ENCODE measurements around the gene DNAJC6. TPM values are rescaled to one million over a fixed set of nuclear protein-coding genes. Genes with fewer than 3 reads are reported as not detected.

The DNAJC6 gene
- total RNA-seq, 1 experiment from 2014 or later = 15.6 TPM

DNA sequence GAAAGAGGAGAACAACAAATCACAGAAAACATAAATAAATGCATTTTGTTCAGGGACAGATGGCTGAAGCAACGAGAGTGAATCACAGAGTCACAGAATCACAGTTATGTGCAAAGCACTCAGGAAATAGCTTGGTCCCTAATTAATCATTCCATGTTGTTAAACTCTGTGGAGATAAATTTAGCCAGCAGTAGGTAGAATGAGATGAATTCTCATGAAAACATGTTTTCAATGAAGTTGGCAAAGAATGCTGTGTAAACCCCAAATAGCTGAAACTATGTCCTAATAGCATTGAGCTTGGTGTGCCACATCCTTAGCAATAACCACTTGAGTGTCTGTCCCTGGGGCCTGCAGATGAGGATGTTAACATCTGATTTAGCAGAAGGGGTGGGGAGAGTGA lies 131.6 kb downstream of the DNAJC6 start:
- BruUV-seq (replicated peaks) = no TSS peak
- Histone ChIP-seq H3K27me3 (ENCODE audit: insufficient read depth, low read depth) (no peaks in the 10 kb centered on the region), H3K9me2 (ENCODE audit: insufficient read depth) (no peaks in the 10 kb centered on the region; the same call in 1 of the 2 replicates), H3K4me3 (no peak overlapping the region), H3F3A (ENCODE audit: insufficient read depth, low read depth) (no peaks in the 10 kb centered on the region), H4K20me1 (ENCODE audit: insufficient read depth) (no peaks in the 10 kb centered on the region), H2AFZ (no peak overlapping the region), H3K36me3 (ENCODE audit: low read depth) (no peaks in the 10 kb centered on the region), H3K27ac (no peak overlapping the region), H3K79me2 (ENCODE audit: low read depth) (no peaks in the 10 kb centered on the region), H3K4me2 (no peak overlapping the region), H3K4me1 (replicated peaks; ENCODE audit: insufficient read depth) (no peaks in the 10 kb centered on the region), H3K9me3 (ENCODE audit: insufficient read depth, low read depth) (no peaks in the 10 kb centered on the region)
- DNase-seq = no peak
- ChIA-PET CTCF (no interaction called here), POLR2A (ENCODE audit: unreplicated experiment) (no interaction called here)
- TF ChIP-seq, protein P1, sequence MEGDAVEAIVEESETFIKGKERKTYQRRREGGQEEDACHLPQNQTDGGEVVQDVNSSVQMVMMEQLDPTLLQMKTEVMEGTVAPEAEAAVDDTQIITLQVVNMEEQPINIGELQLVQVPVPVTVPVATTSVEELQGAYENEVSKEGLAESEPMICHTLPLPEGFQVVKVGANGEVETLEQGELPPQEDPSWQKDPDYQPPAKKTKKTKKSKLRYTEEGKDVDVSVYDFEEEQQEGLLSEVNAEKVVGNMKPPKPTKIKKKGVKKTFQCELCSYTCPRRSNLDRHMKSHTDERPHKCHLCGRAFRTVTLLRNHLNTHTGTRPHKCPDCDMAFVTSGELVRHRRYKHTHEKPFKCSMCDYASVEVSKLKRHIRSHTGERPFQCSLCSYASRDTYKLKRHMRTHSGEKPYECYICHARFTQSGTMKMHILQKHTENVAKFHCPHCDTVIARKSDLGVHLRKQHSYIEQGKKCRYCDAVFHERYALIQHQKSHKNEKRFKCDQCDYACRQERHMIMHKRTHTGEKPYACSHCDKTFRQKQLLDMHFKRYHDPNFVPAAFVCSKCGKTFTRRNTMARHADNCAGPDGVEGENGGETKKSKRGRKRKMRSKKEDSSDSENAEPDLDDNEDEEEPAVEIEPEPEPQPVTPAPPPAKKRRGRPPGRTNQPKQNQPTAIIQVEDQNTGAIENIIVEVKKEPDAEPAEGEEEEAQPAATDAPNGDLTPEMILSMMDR (conservative IDR thresholded peaks at IDR 0.05) = no peak
- no peak for TF ChIP-seq EZH2 (IDR thresholded peaks at IDR 0.05; ENCODE audit: low read depth)
- intact Hi-C loops (cut with micrococcal nuclease; ENCODE audit: unreplicated experiment) = no loop called here

GRCh38 chr1:65441464-65441863 lies 132.1 kb downstream of the DNAJC6 start:
- POLR2A ChIA-PET (ENCODE audit: unreplicated experiment) = no interaction called here

DNA sequence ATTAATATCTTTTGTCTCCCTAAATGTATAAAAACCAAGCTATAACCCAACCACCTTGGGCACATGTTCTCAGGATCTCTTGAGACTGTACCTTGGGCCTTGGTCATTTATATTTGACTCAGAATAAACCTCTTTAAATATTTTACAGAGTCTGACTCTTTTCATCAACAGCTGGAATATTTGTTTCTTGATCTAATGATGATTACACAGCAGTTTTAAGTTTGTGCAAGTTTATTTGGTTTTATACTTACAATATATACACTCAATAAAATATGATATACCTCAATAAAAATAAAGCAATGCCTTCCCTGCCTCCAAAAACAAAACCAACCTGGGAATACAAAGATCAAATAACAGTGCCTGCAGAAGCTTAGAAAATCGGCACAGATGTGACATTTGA lies 133.1 kb downstream of the DNAJC6 start:
- Histone ChIP-seq H3F3A (ENCODE audit: insufficient read depth, low read depth) (no peaks in the 10 kb centered on the region), H2AFZ (no peak overlapping the region), H4K20me1 (ENCODE audit: insufficient read depth) (no peaks in the 10 kb centered on the region), H3K4me1 (replicated peaks; ENCODE audit: insufficient read depth) (no peaks in the 10 kb centered on the region), H3K9me2 (ENCODE audit: insufficient read depth) (no peaks in the 10 kb centered on the region; the same call in 1 of the 2 replicates), H3K9me3 (ENCODE audit: insufficient read depth, low read depth) (no peaks in the 10 kb centered on the region), H3K27ac (no peak overlapping the region), H3K4me2 (no peak overlapping the region), H3K4me3 (no peak overlapping the region), H3K27me3 (ENCODE audit: insufficient read depth, low read depth) (no peaks in the 10 kb centered on the region), H3K36me3 (ENCODE audit: low read depth) (no peaks in the 10 kb centered on the region), H3K79me2 (ENCODE audit: low read depth) (no peaks in the 10 kb centered on the region)
- BruUV-seq (replicated peaks) = no TSS peak
- intact Hi-C loops (cut with micrococcal nuclease; ENCODE audit: unreplicated experiment) = no loop called here
- no peak for TF ChIP-seq EZH2 (IDR thresholded peaks at IDR 0.05; ENCODE audit: low read depth)
- TF ChIP-seq, protein P1 (conservative IDR thresholded peaks at IDR 0.05) = no peak
- ChIA-PET POLR2A (ENCODE audit: unreplicated experiment) (no interaction called here), CTCF (no interaction called here)
- no peak for DNase-seq

More at GRCh38 chr1:65441464-65441863, 132.1 kb downstream of the DNAJC6 start:
- BruUV-seq (replicated peaks) = no TSS peak
- Histone ChIP-seq H3K9me2 (ENCODE audit: insufficient read depth) (no peaks in the 10 kb centered on the region; the same call in 1 of the 2 replicates), H2AFZ (no peak overlapping the region), H3K4me3 (no peak overlapping the region), H3K4me2 (no peak overlapping the region), H3K27me3 (ENCODE audit: insufficient read depth, low read depth) (no peaks in the 10 kb centered on the region), H3K27ac (no peak overlapping the region), H3K9me3 (ENCODE audit: insufficient read depth, low read depth) (no peaks in the 10 kb centered on the region), H3K79me2 (ENCODE audit: low read depth) (no peaks in the 10 kb centered on the region), H3K36me3 (ENCODE audit: low read depth) (no peaks in the 10 kb centered on the region), H3K4me1 (replicated peaks; ENCODE audit: insufficient read depth) (no peaks in the 10 kb centered on the region), H4K20me1 (ENCODE audit: insufficient read depth) (no peaks in the 10 kb centered on the region), H3F3A (ENCODE audit: insufficient read depth, low read depth) (no peaks in the 10 kb centered on the region)
- no peak for DNase-seq
- intact Hi-C loops (cut with micrococcal nuclease; ENCODE audit: unreplicated experiment) = no loop called here
- CTCF ChIA-PET = no interaction called here
- TF ChIP-seq, protein P1 (conservative IDR thresholded peaks at IDR 0.05) = no peak
- TF ChIP-seq EZH2 (IDR thresholded peaks at IDR 0.05; ENCODE audit: low read depth) = no peak
